Activated CD4-positive, alpha-beta T cell treated with anti-CD3 and anti-CD28 coated beads, Interleukin-2, amount 50 U/mL, for 16 hours (primary cell): Measurements from ENCODE around the gene ATP13A3.

Experiments
- DNase-seq: peaks from one replicate; pipeline ENCODE4 v3.0.0-alpha.2; 2020

ATP13A3 gene

DNA sequence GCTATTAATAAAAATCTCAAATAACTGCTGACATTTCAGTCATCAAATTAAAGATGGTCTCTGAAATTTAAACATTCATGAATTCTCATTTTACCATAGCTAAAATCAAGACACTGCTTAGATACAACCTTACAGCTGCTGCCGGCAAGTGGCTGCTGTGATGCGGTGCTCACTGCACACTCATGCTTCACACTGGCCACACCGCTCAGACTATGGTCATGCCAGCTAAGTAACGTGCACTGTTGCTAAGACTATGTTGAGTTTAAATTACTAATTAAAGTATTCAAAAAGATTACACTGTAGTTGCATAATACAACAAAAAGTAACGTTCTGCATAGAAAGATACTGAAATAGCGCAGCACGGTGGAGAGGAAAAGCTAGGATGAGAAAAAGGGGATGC is 12.1 kb downstream of the ATP13A3 start:
- no peak for DNase-seq

DNA sequence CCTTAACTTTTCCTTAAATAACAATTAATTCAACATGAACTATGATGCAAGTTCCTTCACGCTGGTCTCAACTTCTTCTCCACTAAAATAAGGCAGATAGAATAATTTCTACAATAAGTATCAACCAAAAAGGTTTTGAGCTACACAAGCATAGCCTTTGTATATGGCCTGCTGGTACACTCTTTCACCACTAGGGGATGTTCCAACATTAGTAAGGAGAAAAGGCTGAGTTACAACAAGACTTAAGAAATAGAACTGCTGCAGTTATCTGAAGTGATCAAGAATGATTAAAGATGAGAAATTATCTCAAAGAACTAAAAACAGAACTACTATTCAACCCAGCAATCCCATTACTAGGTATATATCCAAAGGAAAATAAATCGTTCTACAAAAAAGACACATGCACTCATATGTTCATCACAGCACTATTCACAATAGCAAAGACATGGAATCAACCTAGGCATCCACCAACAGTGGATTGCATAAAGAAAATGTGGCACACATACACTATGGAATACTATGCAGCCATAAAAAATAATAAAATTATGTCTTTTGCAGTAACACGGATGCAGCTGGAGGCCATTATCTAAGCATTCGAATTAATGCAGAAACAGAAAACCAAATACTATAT is 14.4 kb downstream of the ATP13A3 start:
- peak; percentile 62 for DNase-seq

GRCh38 chr3:194471863-194472262 is 14.9 kb downstream of the ATP13A3 start:
- no peak for DNase-seq

DNA sequence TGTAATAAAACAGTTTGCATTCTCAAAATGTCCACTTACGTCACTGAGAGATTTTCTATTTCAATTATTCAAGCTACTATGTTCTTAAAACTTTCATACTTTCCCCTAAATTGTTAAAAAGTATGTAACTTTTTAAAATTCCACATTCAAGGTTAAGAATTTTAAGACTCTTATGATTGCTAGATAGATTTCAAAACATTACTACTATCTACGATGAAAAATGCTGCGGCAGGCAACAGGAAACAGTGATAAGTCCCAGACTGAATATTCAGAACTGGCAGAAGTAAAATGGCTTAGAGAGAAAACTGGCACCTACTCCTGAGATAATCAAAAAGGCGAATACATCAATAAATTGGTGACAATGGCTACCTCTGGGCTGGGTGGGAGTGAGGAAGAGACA is 16.2 kb downstream of the ATP13A3 start:
- no peak for DNase-seq

DNA sequence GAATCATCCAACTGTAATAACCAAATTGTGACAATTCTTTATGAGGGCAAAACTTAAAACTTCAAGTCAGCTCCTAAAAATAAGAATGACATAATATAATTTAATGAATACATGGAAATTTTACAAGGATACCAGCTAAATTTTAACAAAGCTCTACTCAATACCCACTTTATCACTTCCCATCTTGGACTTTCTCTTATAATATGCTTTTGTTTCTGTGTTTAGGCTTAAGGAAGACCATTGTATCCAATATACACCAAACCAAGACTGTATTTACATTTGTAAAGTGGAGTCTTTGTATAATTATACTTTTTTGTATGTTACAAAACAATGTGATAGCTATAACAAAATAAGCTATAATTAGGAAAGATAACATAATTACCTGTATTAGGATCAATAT is 16.8 kb downstream of the ATP13A3 start:
- DNase-seq, result no peak

DNA sequence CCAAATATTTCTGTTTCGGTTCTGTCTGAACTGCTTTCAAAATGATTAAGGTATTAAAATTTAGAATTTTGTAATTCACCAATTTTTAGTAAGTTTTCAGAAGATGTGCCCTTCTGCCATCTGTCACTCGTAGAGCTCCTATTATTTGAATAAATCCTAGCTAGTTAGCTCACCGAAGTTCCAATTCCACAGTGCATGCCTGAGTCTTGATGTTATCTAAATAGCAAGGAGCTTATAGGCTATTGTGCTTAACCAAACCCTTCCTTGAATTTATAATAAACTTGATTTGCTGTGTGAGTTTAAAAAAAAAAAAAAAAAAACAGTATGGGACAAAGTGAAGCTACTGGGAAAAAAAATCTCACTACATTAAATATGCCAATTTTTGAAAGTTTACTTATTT is 18.7 kb downstream of the ATP13A3 start:
- no peak for DNase-seq

- DNase-seq, result no peak
Measured at GRCh38 chr3:194466761-194467356, 19.9 kb downstream of the ATP13A3 start.

- no peak for DNase-seq
Measured at GRCh38 chr3:194465920-194466570, 20.8 kb downstream of the ATP13A3 start.

DNA sequence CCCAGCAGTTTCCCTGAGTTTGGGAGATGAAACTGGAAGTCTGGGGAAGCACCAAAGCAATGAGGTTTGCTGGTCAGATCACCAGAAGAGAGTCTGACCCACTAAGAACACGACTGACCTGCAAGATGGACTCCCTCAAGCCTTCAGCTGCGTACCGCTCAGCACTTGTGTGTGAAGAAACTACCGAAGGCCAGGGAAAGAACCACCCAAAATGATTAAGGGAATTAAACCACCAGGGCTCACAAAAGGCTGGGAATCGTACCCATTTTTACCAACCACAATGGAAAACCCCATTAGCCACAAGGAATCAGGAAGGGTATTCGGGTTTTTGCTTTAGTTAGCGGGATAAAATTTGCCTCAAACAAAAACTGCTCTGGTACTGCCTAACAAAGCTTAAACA is 21.6 kb downstream of the ATP13A3 start:
- no peak for DNase-seq

GRCh38 chr3:194464692-194465091 is 22.1 kb downstream of the ATP13A3 start:
- DNase-seq, result no peak

DNA sequence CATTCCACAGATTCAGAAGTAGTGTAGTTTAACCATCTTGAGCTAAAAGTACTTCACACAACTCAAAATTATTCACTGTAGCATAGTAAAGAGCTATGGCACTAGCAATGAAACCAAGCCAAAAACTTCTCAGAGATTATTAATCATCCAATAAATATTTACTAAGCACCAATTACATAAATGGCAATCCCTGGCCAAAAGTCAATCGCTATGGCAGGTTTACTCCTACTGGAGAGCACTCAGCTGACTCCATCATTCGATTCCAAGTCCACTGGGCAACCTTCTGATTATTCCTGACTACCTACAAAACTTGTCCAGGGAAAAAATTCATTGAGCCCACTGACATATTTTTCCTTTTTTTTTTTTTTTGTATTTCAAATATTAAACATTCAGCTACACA is 23.9 kb downstream of the ATP13A3 start:
- no peak for DNase-seq

- DNase-seq, result no peak
Measured at GRCh38 chr3:194460566-194460965, 26.2 kb downstream of the ATP13A3 start.

GRCh38 chr3:194458131-194458530 is 28.7 kb downstream of the ATP13A3 start:
- no peak for DNase-seq

- DNase-seq, result no peak
Measured at GRCh38 chr3:194455481-194455880, 31.3 kb downstream of the ATP13A3 start.

GRCh38 chr3:194450341-194450740 is 36.5 kb downstream of the ATP13A3 start:
- DNase-seq, result no peak

DNA sequence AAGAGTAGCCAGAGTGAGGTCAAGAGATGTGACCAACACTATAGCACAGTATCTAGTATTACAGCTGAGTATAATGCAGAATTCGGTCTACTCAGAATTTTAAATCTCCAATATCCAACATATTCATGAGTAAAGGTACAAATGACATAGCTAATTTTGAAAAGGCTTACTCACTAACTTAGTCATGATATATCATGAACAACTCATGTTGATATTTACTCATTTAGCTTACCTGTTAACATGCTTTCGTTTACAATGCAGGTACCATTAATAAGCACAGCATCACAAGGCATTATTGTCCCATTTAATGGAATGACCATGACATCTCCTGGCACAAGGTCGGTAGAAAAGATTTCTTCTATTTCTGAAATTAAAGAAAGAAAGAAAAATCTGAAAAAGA is 36.9 kb downstream of the ATP13A3 start:
- no peak for DNase-seq

GRCh38 chr3:194447657-194448056 is 39.1 kb downstream of the ATP13A3 start:
- no peak for DNase-seq

- DNase-seq, result peak; percentile 32
Measured at GRCh38 chr3:194447161-194447560, 39.6 kb downstream of the ATP13A3 start.

- no peak for DNase-seq
Measured at GRCh38 chr3:194446754-194447153, 40.0 kb downstream of the ATP13A3 start.

DNA sequence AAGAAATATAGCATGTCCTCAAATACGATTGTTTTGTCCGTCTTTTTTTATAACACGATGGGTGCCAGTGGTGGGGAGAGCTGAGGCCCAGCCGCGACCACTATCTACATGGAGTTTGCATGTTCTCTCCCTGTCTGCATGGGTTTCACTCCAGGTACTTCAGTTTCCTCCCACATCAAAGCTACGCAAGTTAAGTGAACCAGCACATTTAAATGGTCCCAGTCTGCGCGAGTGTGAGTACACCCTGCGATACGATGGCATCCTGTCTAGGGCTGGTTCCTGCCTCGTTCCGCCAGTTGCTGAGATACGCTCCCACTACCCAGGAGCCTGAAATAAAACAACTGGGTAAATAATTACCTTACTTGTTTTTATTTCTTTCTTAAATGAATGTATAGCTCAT is 40.6 kb downstream of the ATP13A3 start:
- DNase-seq, result no peak

- DNase-seq, result no peak
Measured at GRCh38 chr3:194443901-194444300, 42.9 kb downstream of the ATP13A3 start.

- no peak for DNase-seq
Measured at GRCh38 chr3:194440756-194441155, 46.0 kb downstream of the ATP13A3 start.

DNA sequence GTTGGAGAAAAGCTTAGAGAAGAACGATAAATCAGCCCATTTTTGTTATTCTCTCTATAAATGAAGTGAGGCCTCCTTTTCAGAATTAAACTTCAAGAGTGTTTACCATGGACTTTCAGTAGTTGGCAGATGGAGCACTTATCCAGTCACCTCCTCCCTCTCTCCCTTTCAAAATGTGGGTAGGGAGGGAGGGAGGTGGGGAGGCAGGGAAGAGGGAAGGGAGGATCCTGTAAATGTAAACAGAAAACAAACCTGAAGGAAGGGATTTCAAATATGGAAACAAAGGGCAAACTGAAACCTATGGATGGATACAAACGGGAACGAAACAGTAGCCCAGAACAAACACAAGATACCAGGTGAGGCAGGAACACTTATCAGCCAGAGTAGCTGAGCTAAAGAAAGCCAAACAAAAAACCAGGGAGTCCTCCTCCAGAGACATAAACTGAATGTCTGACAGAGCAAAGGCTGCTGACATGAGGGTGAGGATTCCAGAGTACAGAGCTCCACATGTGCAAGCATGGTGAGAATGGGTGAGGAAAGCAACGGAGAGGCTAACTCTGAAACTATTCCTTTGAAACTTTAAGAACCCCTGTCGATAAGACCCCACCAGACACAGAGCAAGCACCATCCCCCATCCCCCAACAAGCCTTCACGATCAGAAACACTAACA is 46.8 kb downstream of the ATP13A3 start:
- DNase-seq, result no peak

DNA sequence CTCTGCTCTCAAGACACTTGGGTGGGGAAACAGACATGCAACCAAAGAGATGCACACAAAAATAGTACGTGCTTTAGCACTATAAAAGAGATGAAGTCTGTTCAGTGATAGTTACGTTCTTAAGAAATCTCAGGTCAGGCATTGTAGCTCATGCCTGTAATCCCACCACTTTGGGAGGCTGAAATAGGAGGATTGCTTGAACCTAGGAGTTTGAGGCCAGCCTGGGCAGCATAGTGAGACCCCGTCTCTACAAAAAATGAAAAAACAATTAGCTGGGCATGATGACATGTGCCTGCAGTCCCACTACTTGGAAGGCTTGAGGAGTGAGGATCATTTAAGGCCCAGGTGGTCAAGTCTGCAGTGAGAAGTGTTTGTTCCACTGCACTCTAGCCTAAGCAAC is 52.3 kb downstream of the ATP13A3 start:
- DNase-seq, result no peak
